ENCODE data around the gene FMR1.

The FMR1 gene

GRCh38 chrX:147898951-147899350 is 12.8 kb upstream of the FMR1 start:
- H3K4me1 ChIP-seq = peaks cover 0 to 18% (median 3%) of the 10 kb centered on the region in 4 donors
- DNase-seq = no peak
- TF ChIP-seq, protein P1, sequence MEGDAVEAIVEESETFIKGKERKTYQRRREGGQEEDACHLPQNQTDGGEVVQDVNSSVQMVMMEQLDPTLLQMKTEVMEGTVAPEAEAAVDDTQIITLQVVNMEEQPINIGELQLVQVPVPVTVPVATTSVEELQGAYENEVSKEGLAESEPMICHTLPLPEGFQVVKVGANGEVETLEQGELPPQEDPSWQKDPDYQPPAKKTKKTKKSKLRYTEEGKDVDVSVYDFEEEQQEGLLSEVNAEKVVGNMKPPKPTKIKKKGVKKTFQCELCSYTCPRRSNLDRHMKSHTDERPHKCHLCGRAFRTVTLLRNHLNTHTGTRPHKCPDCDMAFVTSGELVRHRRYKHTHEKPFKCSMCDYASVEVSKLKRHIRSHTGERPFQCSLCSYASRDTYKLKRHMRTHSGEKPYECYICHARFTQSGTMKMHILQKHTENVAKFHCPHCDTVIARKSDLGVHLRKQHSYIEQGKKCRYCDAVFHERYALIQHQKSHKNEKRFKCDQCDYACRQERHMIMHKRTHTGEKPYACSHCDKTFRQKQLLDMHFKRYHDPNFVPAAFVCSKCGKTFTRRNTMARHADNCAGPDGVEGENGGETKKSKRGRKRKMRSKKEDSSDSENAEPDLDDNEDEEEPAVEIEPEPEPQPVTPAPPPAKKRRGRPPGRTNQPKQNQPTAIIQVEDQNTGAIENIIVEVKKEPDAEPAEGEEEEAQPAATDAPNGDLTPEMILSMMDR (IDR thresholded peaks at IDR 0.05) = no peak
- intact Hi-C loops (cut with DNase I; ENCODE audit: low total_unique reads) = no loop called here
- H3K27ac ChIP-seq = no peak overlapping the region
- no peaks in the 10 kb centered on the region for H3K27me3 ChIP-seq
- no peaks in the 10 kb centered on the region for H3K36me3 ChIP-seq
- H3K4me3 ChIP-seq = no peak overlapping the region
- no peaks in the 10 kb centered on the region for H3K9me3 ChIP-seq

- Histone ChIP-seq H3K27me3 (no peaks in the 10 kb centered on the region), H3K4me1 (peaks cover 0 to 13% (median 1%) of the 10 kb centered on the region in 4 donors), H3K4me3 (no peak overlapping the region), H3K27ac (no peak overlapping the region), H3K9me3 (no peaks in the 10 kb centered on the region), H3K36me3 (no peaks in the 10 kb centered on the region)
- TF ChIP-seq, protein P1 (IDR thresholded peaks at IDR 0.05) = no peak
- intact Hi-C loops (cut with DNase I; ENCODE audit: low total_unique reads) = no loop called here
- DNase-seq = no peak
Measured at GRCh38 chrX:147899379-147900114, 12.2 kb upstream of the FMR1 start.

DNA sequence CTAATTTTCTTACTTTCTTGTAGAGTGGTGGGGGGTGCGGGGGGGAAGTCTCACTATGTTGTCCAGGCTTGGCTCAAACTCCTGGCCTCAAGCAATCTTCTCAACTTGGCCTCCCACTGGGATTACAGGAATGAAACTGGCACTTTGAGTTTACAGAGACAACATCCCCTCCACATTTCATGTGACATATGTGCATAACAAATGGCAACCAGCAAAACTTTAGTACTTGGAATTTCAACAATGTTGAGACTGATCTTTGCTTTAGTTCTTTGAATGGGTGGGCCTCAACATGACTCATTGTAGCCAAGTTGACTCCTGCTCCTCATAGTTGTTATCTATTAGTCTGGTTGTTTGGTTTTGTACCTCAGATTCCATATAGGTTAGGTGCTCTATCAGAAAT is 11.4 kb upstream of the FMR1 start:
- H3K27me3 ChIP-seq = no peaks in the 10 kb centered on the region
- H3K4me3 ChIP-seq = no peak overlapping the region
- no peak overlapping the region for H3K27ac ChIP-seq
- no peaks in the 10 kb centered on the region for H3K36me3 ChIP-seq
- TF ChIP-seq, protein P1 (IDR thresholded peaks at IDR 0.05) = no peak
- no peaks in the 10 kb centered on the region for H3K9me3 ChIP-seq
- no peak for DNase-seq
- intact Hi-C loops (cut with DNase I; ENCODE audit: low total_unique reads) = no loop called here
- peaks cover 0 to 7% (median 0%) of the 10 kb centered on the region in 4 donors for H3K4me1 ChIP-seq

- Histone ChIP-seq H3K27ac (no peak overlapping the region), H3K4me1 (peaks cover 0 to 5% (median 0%) of the 10 kb centered on the region in 4 donors), H3K4me3 (no peak overlapping the region), H3K27me3 (no peaks in the 10 kb centered on the region), H3K9me3 (no peaks in the 10 kb centered on the region), H3K36me3 (no peaks in the 10 kb centered on the region)
- TF ChIP-seq, protein P1 (IDR thresholded peaks at IDR 0.05) = no peak
- DNase-seq = no peak
- intact Hi-C loops (cut with DNase I; ENCODE audit: low total_unique reads) = no loop called here
Measured at GRCh38 chrX:147901461-147902126, 10.1 kb upstream of the FMR1 start.

DNA sequence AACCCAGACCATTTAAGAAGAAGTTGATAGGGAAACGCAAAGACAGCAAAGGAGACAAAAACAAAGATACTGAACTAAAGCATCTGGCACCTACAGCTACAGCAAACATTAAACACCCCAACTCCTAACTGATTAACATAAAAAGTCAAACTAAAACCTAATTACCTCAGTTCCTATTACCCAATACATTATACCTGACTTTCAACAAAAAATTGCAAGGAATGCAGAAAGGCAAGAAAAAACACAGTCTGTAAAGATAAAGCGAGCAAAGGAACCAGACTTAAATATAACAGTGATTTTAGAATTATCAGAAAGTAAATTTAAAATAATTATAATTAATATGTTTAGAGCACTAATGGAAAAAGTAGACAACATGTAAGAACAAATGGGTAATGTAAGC is 9.4 kb upstream of the FMR1 start:
- TF ChIP-seq, protein P1 (IDR thresholded peaks at IDR 0.05) = no peak
- Histone ChIP-seq H3K27me3 (no peaks in the 10 kb centered on the region), H3K4me3 (no peak overlapping the region), H3K36me3 (no peaks in the 10 kb centered on the region), H3K4me1 (peaks cover 0 to 5% (median 0%) of the 10 kb centered on the region in 4 donors), H3K27ac (no peak overlapping the region), H3K9me3 (no peaks in the 10 kb centered on the region)
- intact Hi-C loops (cut with DNase I; ENCODE audit: low total_unique reads) = no loop called here
- no peak for DNase-seq

All from tibial artery (tissue), 4 donors.